KBM-7 (cell line): ENCODE data around the gene HOXC6.
"Not testable (repeated sequence)": the region's sequence is repeated elsewhere in the genome, so short reads cannot be mapped to it uniquely, and the experiment has no call there.

Experiments
- DNase-seq: peaks from one replicate; pipeline ENCODE4 v3.0.0-alpha.2; 2015
- in situ Hi-C: fragments of 300-500 bp; cut with MboI; formaldehyde crosslinking; loops from 2 replicates; pipeline ENCODE4 v1.14.3; 2020; ENCODE audit warnings: low sequenced_read_pairs, low pct_unique_long_range_greater_than_20kb, mixed read lengths

Gene HOXC6

GRCh38 chr12:54065677-54066076, 37.4 kb downstream of the HOXC6 start:
- DNase-seq, result no peak

DNA sequence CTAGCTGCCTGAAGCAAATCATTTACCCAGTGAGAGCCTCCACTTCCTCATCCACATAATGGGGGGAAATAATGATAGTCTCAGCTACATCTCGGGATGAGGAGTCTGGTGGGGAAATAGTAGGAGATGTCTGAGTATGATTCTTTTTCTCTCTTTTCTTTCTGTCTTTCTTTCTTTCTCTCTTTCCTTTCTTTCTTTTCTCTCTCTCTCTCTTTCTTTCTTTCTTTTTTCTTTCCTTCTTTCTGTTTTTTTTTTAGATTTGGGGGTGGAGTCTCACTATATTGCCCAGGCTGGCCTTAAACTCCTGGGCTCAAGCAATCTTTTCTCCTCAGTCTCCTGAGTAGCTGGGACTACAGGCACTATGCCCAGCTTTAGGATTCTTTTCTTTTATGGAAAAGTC, 38.2 kb downstream of the HOXC6 start:
- in situ Hi-C loops, result no loop called here
- no peak for DNase-seq

More at GRCh38 chr12:54065677-54066076, 37.4 kb downstream of the HOXC6 start:
- in situ Hi-C loops, result no loop called here

GRCh38 chr12:54068418-54069070, 40.3 kb downstream of the HOXC6 start:
- in situ Hi-C loops, result no loop called here

GRCh38 chr12:54071942-54072341, 43.7 kb downstream of the HOXC6 start:
- no peak for DNase-seq
- in situ Hi-C loops, result no loop called here

More at GRCh38 chr12:54068418-54069070, 40.3 kb downstream of the HOXC6 start:
- DNase-seq, result no peak

GRCh38 chr12:54074308-54074707, 46.1 kb downstream of the HOXC6 start:
- in situ Hi-C loops, result no loop called here
- DNase-seq, result no peak

GRCh38 chr12:54075409-54075808, 47.2 kb downstream of the HOXC6 start:
- in situ Hi-C loops, result no loop called here
- DNase-seq, result no peak

GRCh38 chr12:54075974-54076373, 47.7 kb downstream of the HOXC6 start:
- in situ Hi-C loops, result no loop called here
- DNase-seq, result no peak

- DNase-seq, in situ Hi-C loops: not testable (repeated sequence)
Measured at GRCh38 chr12:54077843-54078242, 49.6 kb downstream of the HOXC6 start.

DNA sequence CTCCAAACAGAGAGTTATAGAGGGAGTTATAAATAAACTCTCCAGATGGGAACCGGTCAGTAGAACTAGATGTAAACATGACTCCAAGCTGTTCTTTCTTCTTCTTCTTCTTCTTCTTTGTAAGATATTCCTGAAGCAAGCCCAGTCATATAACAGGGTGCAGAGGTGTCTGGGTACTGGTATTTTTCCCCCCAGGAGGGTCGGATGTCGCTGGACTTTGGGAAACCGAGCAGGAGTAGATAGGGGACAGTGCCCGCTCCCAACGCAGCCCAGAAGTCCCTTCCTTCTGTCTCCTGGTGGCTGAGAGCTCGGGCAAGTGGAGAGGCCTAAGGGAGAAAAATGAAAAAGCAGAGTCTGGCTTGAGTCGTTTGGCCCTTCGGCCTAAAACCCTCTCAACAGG, 50.9 kb downstream of the HOXC6 start:
- in situ Hi-C loops, result not testable (repeated sequence)

More for the DNA sequence above, 50.9 kb downstream of the HOXC6 start:
- not testable (repeated sequence) for DNase-seq
